GM21515 (cell line): ENCODE data around the gene ARTN.

Experiments used
- ATAC-seq: cut with Tn5 transposase; IDR thresholded peaks from one replicate; pipeline ENCODE4 v1.9.1; 2021; ENCODE audit not compliant: unreplicated experiment

ARTN gene

DNA sequence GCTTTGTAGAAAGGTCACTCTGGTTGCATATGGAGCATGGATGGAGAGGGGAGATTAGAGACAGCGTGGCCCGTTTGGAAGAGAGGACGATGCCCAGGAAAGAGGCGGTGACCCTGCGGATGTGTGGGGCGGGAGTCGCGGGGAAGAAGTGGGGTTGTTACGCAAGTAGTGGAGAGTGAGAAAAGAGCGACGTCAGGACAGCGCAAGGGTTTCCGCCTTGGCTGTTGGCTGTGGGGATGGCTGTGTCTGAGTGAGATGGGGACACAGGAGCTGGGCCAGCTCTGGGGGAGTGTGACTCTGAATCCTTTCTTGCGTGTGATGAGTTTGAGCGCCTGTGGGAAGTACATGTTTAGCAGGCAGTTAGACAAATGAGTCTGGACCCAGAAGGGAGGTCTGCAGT is 49.2 kb downstream of the ARTN start:
- no peak for ATAC-seq

DNA sequence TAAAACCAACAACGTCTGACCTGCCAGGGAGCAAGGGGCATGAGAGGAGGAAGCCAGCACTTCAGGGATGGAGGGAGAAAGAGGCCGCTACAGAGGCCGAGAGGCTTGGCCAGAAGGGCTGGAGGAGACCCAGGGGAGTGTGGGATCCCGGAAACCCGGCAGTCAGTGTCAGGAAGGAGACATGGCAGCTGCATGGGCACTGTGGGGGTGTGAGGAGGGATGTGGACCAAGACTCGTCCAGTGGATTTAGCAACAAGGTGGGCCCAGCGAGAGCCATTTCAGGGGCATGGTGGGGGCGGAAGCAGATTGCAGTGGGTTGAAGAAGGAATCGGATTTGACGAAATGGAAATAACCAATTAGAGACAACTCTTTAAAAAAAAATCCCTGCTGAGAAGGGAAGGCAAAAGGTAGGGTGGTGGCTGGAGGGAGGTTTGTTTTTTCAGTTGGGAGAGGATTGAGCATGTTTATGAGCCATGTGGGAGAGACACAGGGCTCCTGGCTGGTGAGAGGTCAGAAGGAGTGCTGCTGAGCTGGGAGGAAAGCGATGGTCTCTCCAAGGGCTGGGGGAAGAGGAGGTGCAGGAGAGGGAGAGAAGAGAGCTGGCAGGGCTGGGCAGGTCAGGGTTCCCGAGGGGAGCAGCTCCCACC is 49.8 kb downstream of the ARTN start:
- ATAC-seq, result no peak

DNA sequence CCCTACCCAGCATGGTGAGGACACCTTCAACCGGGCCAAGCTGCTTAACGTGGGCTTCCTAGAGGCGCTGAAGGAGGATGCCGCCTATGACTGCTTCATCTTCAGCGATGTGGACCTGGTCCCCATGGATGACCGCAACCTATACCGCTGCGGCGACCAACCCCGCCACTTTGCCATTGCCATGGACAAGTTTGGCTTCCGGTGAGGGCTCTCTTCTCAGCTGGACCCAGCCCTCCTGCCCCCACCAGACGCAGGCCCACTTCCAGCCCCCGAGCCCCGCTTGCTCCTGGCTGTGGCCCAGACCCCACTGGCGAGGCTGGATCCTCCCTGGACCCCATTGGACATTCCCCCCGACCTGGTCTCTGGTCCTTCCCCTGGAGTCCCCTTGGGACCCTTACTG is 51.3 kb downstream of the ARTN start:
- ATAC-seq, result no peak

DNA sequence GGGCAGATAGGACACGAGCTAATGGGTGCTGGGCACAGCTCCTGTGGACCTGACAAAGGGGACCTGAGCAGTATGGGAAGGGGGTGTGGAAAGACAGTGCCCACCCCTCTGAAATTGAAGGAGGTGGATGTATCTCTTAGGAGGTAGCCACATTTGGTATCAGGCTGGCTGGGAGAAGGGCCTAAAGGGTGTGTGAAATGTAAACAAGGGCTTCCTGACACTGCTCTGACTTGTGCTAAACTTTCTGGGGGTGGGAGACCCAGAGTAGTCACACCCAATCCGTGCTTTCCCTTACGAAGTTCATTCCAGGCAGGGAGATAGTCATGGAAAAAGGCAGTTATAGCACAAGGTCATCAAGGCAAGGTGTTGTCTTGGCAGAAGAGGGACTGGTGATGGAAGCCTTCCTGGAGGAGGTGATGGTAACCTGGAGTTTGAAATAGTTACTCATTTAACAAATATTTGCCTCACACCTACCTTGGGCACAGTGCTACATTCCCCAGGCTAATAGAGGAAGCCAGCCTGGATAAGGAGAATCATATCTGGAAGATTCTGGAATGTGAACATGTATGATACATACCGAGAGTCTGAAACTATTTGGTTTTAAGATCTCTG is 52.5 kb downstream of the ARTN start:
- no peak for ATAC-seq

DNA sequence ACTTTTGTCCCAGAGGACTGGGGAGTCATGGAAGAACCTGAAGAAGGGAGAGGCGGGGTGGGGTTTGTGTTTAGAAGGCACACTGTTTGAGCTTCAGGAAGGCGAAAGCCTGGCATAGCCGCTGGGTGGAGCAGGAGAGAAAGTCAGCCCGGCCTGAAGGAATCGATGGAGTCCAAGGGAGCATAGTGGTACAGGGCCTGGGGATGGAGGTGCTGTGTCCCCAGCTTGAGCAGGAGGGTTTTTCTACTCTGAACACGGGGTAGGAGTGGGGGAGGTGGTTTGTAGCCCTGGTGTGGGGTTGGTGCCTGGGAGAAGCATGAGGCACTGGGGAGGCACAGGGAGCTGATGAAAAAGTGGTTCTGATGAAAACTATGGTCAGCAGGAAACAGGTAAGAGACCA is 53.1 kb downstream of the ARTN start:
- no peak for ATAC-seq
